Measurements from ENCODE around the gene CDH16.
"Not testable (repeated sequence)": the region's sequence is repeated elsewhere in the genome, so short reads cannot be mapped to it uniquely, and the experiment has no call there.

Gene CDH16

GRCh38 chr16:66871363-66871762, 47.3 kb downstream of the CDH16 start:
- H3K9me3 ChIP-seq (ENCODE audit: control extremely low read depth in 1 of 5, control insufficient read depth in 4 of 5, insufficient read depth in 2 of 5, low read depth in 1 of 5, low read length in 4 of 5); H3K4me3 ChIP-seq (ENCODE audit: control insufficient read depth in 1 of 7, extremely low read depth in 1 of 7, insufficient read depth in 4 of 7, low read depth in 2 of 7, low read length in 6 of 7); POLR2A ChIA-PET; H3K27ac ChIP-seq (ENCODE audit: insufficient read depth in 1 of 2, low read depth in 1 of 2, low read length in 2 of 2, poor library complexity in 1 of 2, severe bottlenecking in 2 of 2); H3K36me3 ChIP-seq (ENCODE audit: control insufficient read depth in 4 of 4, insufficient read depth in 4 of 4, low read length in 3 of 4); H3K27me3 ChIP-seq (replicated peaks in 2 of 5; ENCODE audit: control insufficient read depth in 4 of 5, insufficient read depth in 5 of 5, low read length in 4 of 5); DNase-seq: not testable (repeated sequence)
- CTCF ChIA-PET, result interaction anchor here (1.0 to 7.2 kb wide), 8 partner anchors 9 to 220 kb away, joined by 3 to 91 read pairs (median 4); partner anchors contain the start of genes NAE1 and PDP2
- H3K4me1 ChIP-seq (ENCODE audit: control extremely low read depth in 1 of 4, control insufficient read depth in 4 of 4, insufficient read depth in 4 of 4, low read length in 3 of 4), result peaks cover 0 to 20% (median 11%) of the 10 kb centered on the region in 4 experiments
- WGBS (ENCODE audit: insufficient coverage), result 87% methylated on average over 2 of the region's 2 CpGs

DNA sequence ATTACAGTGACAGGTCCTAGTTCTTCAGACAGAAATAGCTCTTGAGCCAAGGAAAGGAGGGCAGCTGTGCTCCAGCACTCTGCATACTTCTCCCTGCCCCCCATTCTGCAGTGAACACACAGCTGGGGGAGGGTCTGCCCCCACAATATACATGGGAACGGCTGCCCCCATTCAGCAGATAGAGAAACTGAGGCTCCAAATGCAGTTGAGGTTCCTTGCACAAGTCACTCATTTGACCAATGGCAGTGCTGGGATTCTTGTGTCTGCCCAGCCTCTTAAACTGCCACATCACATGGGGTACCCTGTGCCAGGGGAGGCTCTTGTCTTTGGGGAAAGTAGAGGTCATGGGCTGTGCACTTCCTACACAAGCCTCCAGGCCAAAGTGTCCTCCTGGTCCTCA, 49.3 kb downstream of the CDH16 start:
- no peaks in the 10 kb centered on the region for H3K9me3 ChIP-seq (ENCODE audit: control extremely low read depth in 1 of 5, control insufficient read depth in 4 of 5, insufficient read depth in 2 of 5, low read depth in 1 of 5, low read length in 4 of 5)
- no peak for DNase-seq
- no peak overlapping the region for H3K27ac ChIP-seq (ENCODE audit: insufficient read depth in 1 of 2, low read depth in 1 of 2, low read length in 2 of 2, poor library complexity in 1 of 2, severe bottlenecking in 2 of 2)
- POLR2A ChIA-PET, result no interaction called here
- 100% methylated on average over 1 of the region's 1 CpG for WGBS (ENCODE audit: insufficient coverage)
- H3K4me3 ChIP-seq (ENCODE audit: control insufficient read depth in 1 of 7, extremely low read depth in 1 of 7, insufficient read depth in 4 of 7, low read depth in 2 of 7, low read length in 6 of 7), result no peak overlapping the region
- H3K4me1 ChIP-seq (ENCODE audit: control extremely low read depth in 1 of 4, control insufficient read depth in 4 of 4, insufficient read depth in 4 of 4, low read length in 3 of 4), result peaks cover 0 to 13% (median 10%) of the 10 kb centered on the region in 4 experiments
- no peaks in the 10 kb centered on the region for H3K36me3 ChIP-seq (ENCODE audit: control insufficient read depth in 4 of 4, insufficient read depth in 4 of 4, low read length in 3 of 4)
- CTCF ChIA-PET, result interaction anchor here (2.2 to 7.2 kb wide), 6 partner anchors 12 to 50 kb away, joined by 6 to 91 read pairs (median 45); partner anchors contain the start of genes CA7, NAE1 and PDP2
- H3K27me3 ChIP-seq (replicated peaks in 2 of 5; ENCODE audit: control insufficient read depth in 4 of 5, insufficient read depth in 5 of 5, low read length in 4 of 5), result no peaks in the 10 kb centered on the region

- H3K4me1 ChIP-seq (ENCODE audit: control extremely low read depth in 1 of 4, control insufficient read depth in 4 of 4, insufficient read depth in 4 of 4, low read length in 3 of 4), result peaks cover 0 to 3% (median under 1%) of the 10 kb centered on the region in 4 experiments
- no peak for DNase-seq
- no peaks in the 10 kb centered on the region for H3K36me3 ChIP-seq (ENCODE audit: control insufficient read depth in 4 of 4, insufficient read depth in 4 of 4, low read length in 3 of 4)
- H3K4me3 ChIP-seq (ENCODE audit: control insufficient read depth in 1 of 7, extremely low read depth in 1 of 7, insufficient read depth in 4 of 7, low read depth in 2 of 7, low read length in 6 of 7), result no peak overlapping the region
- no peaks in the 10 kb centered on the region for H3K9me3 ChIP-seq (ENCODE audit: control extremely low read depth in 1 of 5, control insufficient read depth in 4 of 5, insufficient read depth in 2 of 5, low read depth in 1 of 5, low read length in 4 of 5)
- no peaks in the 10 kb centered on the region for H3K27me3 ChIP-seq (replicated peaks in 2 of 5; ENCODE audit: control insufficient read depth in 4 of 5, insufficient read depth in 5 of 5, low read length in 4 of 5)
- H3K27ac ChIP-seq (ENCODE audit: insufficient read depth in 1 of 2, low read depth in 1 of 2, low read length in 2 of 2, poor library complexity in 1 of 2, severe bottlenecking in 2 of 2), result no peak overlapping the region
- POLR2A ChIA-PET, result no interaction called here
- CTCF ChIA-PET, result interaction anchor here (1.5 to 1.7 kb wide), 2 partner anchors 17 to 20 kb away, joined by 5 read pairs; partner anchors contain the start of gene CA7
Measured at GRCh38 chr16:66863707-66864106, 55.0 kb downstream of the CDH16 start.

- Histone ChIP-seq H3K27ac (ENCODE audit: insufficient read depth in 1 of 2, low read depth in 1 of 2, low read length in 2 of 2, poor library complexity in 1 of 2, severe bottlenecking in 2 of 2) (no peak overlapping the region), H3K9me3 (ENCODE audit: control extremely low read depth in 1 of 5, control insufficient read depth in 4 of 5, insufficient read depth in 2 of 5, low read depth in 1 of 5, low read length in 4 of 5) (no peaks in the 10 kb centered on the region), H3K36me3 (ENCODE audit: control insufficient read depth in 4 of 4, insufficient read depth in 4 of 4, low read length in 3 of 4) (no peaks in the 10 kb centered on the region), H3K4me3 (ENCODE audit: control insufficient read depth in 1 of 7, extremely low read depth in 1 of 7, insufficient read depth in 4 of 7, low read depth in 2 of 7, low read length in 6 of 7) (no peak overlapping the region), H3K27me3 (replicated peaks in 2 of 5; ENCODE audit: control insufficient read depth in 4 of 5, insufficient read depth in 5 of 5, low read length in 4 of 5) (no peaks in the 10 kb centered on the region), H3K4me1 (ENCODE audit: control extremely low read depth in 1 of 4, control insufficient read depth in 4 of 4, insufficient read depth in 4 of 4, low read length in 3 of 4) (peaks cover 0 to 3% (median under 1%) of the 10 kb centered on the region in 4 experiments)
- POLR2A ChIA-PET, result no interaction called here
- no peak for DNase-seq
- CTCF ChIA-PET, result interaction anchor here (0.8 to 1.5 kb wide), 3 partner anchors 13 to 32 kb away, joined by 4 to 5 read pairs (median 5); partner anchors contain the start of genes CA7 and NAE1
- 98% methylated on average over 7 of the region's 8 CpGs for WGBS (ENCODE audit: insufficient coverage)
Measured at GRCh38 chr16:66862023-66862520, 56.6 kb downstream of the CDH16 start.

DNA sequence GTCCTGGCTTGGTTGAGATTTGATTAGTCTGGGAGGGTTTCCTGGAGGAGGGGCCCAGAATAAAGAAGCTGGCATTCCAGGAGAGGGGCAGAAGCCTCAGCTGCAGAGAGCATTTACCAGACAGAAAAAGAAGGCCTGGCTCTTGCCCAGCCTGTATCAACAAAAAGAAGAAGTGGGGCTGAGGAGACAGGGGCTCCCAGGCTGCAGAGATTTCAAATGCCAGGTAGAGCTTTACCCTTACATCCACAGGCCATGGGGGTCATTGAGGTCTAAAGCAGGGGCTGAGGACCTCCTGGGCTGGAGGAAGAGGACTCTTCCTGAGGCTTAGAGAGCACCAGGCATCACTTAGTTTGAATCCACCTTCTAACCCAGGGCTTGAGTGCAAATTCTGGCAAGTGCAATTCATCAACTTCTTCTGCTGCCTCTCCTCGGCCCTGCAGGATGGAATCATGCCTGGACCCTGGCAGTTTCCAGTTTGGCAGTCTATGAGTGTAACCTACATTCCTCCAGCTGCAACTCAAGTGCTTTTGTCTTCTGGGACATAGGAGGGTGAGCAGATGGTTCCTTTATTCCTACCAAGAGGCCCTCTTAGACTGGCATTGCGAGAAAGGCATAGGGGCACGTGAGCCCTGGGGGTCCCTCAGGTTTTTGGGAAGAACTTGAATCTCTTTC, 59.2 kb downstream of the CDH16 start:
- H3K36me3 ChIP-seq (ENCODE audit: control insufficient read depth in 4 of 4, insufficient read depth in 4 of 4, low read length in 3 of 4), result no peaks in the 10 kb centered on the region
- DNase-seq, result no peak
- CTCF ChIA-PET, result interaction anchor here (1.0 to 2.4 kb wide), 4 partner anchors 8 to 29 kb away, joined by 3 to 10 read pairs (median 6); partner anchors contain the start of gene NAE1
- 87% methylated on average over 3 of the region's 3 CpGs for WGBS (ENCODE audit: insufficient coverage)
- H3K27ac ChIP-seq (ENCODE audit: insufficient read depth in 1 of 2, low read depth in 1 of 2, low read length in 2 of 2, poor library complexity in 1 of 2, severe bottlenecking in 2 of 2), result no peak overlapping the region
- no peaks in the 10 kb centered on the region for H3K9me3 ChIP-seq (ENCODE audit: control extremely low read depth in 1 of 5, control insufficient read depth in 4 of 5, insufficient read depth in 2 of 5, low read depth in 1 of 5, low read length in 4 of 5)
- no peak overlapping the region for H3K4me3 ChIP-seq (ENCODE audit: control insufficient read depth in 1 of 7, extremely low read depth in 1 of 7, insufficient read depth in 4 of 7, low read depth in 2 of 7, low read length in 6 of 7)
- POLR2A ChIA-PET, result no interaction called here
- peaks cover 0 to 4% (median 0%) of the 10 kb centered on the region in 5 experiments for H3K27me3 ChIP-seq (replicated peaks in 2 of 5; ENCODE audit: control insufficient read depth in 4 of 5, insufficient read depth in 5 of 5, low read length in 4 of 5)
- peaks cover 0 to 3% (median under 1%) of the 10 kb centered on the region in 4 experiments for H3K4me1 ChIP-seq (ENCODE audit: control extremely low read depth in 1 of 4, control insufficient read depth in 4 of 4, insufficient read depth in 4 of 4, low read length in 3 of 4)

GRCh38 chr16:66858740-66859396, 59.8 kb downstream of the CDH16 start:
- Histone ChIP-seq H3K9me3 (ENCODE audit: control extremely low read depth in 1 of 5, control insufficient read depth in 4 of 5, insufficient read depth in 2 of 5, low read depth in 1 of 5, low read length in 4 of 5) (no peaks in the 10 kb centered on the region), H3K36me3 (ENCODE audit: control insufficient read depth in 4 of 4, insufficient read depth in 4 of 4, low read length in 3 of 4) (no peaks in the 10 kb centered on the region), H3K27ac (ENCODE audit: insufficient read depth in 1 of 2, low read depth in 1 of 2, low read length in 2 of 2, poor library complexity in 1 of 2, severe bottlenecking in 2 of 2) (no peak overlapping the region), H3K4me3 (ENCODE audit: control insufficient read depth in 1 of 7, extremely low read depth in 1 of 7, insufficient read depth in 4 of 7, low read depth in 2 of 7, low read length in 6 of 7) (no peak overlapping the region), H3K27me3 (replicated peaks in 2 of 5; ENCODE audit: control insufficient read depth in 4 of 5, insufficient read depth in 5 of 5, low read length in 4 of 5) (peaks cover 0 to 6% (median 0%) of the 10 kb centered on the region in 5 experiments), H3K4me1 (ENCODE audit: control extremely low read depth in 1 of 4, control insufficient read depth in 4 of 4, insufficient read depth in 4 of 4, low read length in 3 of 4) (peaks cover 0 to 3% (median under 1%) of the 10 kb centered on the region in 4 experiments)
- 59% methylated on average over 3 of the region's 4 CpGs for WGBS (ENCODE audit: insufficient coverage)
- no peak for DNase-seq
- ChIA-PET CTCF (interaction anchor here (1.0 to 2.4 kb wide), 3 partner anchors 9 to 26 kb away, joined by 3 to 10 read pairs (median 9); no protein-coding TSS in a partner anchor), POLR2A (interaction anchor here (0.6 kb wide), 1 partner anchor 74 kb away, joined by 3 read pairs; no protein-coding TSS in a partner anchor)

Measured in common myeloid progenitor, CD34-positive (primary cell).